GM12873 (cell line): ENCODE data around the gene SLC25A42.

ENCODE experiments used
- CTCF ChIP-seq: IDR thresholded peaks from 2 replicates; pipeline ENCODE4 v1.5.1; 2012; ENCODE audit warnings: low read depth, mild to moderate bottlenecking, moderate library complexity, low read length, control low read depth; ENCODE audit not compliant: insufficient read depth; ENCODE audit errors: missing control alignments

The SLC25A42 gene

DNA sequence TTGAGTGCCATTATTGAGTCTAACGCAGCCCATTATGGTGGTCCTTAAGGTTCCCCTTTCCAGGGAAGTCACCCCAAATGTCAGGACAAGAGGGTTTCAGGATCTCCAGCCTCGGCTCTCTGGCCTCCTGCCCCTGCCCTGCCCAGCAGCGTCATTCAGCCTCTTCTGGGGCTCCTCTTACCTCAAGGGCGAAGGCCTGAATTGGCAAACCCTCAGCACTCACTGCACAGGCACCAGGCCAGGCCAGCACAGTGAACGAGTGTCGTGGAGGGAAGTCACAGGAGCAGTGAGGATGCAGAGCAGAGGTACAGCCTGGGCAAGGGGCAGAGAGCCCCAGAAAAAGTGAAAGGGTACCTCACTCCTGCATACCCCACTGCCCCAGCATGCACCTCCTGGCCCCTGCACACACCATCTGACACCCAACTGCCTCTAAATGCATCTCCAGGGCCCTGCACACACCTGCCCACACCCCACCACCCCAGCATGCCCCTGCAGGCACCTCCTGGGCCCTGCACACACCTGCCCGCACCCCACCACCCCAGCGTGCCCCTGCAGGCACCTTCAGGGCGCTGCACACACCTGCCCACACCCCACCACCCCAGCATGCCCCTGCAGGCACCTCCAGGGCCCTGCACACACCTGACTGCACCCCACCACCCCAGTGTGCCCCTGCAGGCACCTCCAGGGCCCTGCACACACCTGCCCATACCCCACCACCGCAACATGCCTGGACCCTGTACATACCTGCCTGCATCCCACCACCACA, 19.8 kb downstream of the SLC25A42 start:
- TF ChIP-seq CTCF: no peak

DNA sequence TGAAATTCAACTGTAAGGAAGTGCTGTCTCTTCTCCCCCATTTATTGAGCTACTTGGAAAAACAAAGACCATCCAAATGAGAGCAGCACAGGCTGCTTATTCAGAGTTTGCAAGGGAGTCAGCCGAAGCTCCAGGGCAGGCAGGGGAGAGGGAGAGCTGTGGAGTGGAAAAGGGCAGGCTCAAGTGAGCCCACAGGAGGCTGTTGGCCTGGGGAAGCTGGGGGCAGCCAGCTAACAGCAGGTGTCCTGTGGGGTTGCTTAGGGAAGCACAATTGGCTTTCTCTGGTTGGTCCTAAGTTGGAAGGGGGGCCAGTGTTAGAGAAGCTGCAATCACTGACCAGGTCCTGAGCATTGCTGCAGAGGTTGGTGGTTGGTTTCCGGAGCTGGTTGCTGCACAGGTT, 23.9 kb downstream of the SLC25A42 start:
- no peak for TF ChIP-seq CTCF

- no peak for TF ChIP-seq CTCF
These were observed 30.7 kb downstream of the SLC25A42 start for GRCh38 chr19:19094513-19094912.

DNA sequence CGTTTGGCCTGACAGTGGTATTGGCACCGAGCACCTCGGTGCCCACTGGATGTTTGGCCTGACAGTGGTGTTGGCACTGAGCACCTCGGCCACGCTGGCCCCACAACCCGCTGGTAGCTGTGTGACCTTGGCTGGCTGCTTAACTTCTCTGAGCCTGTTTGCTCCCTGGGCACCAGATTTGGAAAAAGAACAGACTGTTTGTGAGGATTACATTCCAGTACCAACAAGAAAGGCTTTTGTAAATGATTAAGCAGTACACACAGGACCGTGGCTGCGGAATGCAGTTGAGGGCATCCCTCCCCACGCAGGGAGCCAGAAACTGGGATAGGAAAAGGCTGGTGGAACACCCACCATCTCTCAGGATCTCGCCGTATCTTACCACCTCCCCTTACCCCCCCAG, 31.9 kb downstream of the SLC25A42 start:
- no peak for TF ChIP-seq CTCF

DNA sequence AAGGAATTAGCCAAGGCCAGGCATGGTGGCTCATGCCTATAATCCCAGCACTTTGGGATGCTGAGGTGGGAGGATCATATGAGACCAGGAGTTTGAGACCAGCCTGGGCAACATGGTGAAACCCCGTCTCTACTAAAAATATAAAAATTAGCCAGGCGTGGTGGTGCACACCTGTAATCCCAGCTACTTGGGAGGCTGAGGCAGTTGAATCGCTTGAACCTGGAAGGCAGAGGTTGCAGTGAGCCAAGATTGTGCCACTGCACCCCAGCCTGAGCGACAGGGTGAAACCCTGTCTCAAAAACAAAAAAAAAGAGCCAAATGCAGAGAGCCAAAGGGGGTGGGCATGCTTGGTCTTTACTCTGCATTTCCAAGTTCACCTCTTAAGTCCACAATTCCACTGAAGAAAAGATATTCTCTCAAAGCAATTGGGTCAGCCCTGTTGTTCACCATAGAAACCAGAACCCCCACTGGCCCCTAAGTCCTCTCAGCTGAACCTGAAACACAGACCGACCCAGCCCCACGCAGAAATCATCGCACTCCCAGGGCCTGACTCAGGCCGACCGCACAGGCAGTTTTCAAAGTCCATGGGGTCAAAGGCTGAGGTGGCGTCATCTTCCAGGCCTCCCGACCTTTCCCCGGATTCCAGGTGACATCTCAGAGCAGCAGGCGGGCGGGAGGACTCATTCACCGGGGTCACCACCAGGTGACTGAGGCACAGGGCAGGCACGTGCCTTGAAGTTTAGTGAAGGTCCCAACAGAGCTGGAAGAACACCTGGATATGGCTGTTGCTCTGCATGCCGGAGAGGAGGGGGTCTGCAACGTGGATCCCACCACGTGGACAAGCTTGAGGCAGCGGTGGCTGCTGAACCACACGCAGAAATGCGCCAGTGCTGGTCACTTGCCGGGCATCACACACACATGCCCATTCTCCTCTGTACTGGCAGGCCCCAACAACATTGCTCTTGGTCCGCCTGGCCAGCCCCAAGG, 33.1 kb downstream of the SLC25A42 start:
- TF ChIP-seq CTCF: no peak

DNA sequence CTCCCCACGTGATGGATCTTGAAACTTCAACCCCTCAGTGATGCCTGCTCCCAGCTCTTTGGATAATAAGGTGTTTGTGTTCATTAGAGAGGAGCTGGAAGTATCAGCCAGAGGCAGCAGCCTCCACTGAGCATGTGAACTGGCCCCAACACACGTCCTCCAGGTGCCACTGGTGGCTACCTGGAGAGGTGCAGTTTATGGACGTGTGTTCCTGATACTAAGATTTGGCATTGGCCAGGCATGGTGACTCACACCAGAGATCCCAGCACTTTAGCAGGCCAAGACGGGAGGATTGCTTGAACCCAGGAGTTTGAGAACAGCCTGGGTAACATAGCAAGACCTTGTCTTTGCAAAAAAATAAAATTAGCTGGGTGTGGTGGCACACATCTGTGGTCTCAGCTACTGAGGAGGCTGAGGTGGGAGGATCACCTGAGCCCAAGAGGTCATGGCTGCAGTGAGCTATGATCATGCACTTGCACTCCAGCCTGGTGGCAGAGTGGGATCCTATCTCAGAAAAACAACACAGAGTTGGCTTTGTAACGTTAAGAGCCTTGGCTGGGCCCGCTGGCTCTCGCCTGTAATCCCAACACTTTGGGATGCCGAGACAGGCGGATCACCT, 34.4 kb downstream of the SLC25A42 start:
- no peak for TF ChIP-seq CTCF
